HG02678 (cell line): ENCODE measurements around the gene DFFB.

Experiments used
- ATAC-seq: cut with Tn5 transposase; IDR thresholded peaks from one replicate; pipeline ENCODE4 v1.9.1; 2021; ENCODE audit warnings: mild to moderate bottlenecking, moderate library complexity; ENCODE audit not compliant: unreplicated experiment

Gene DFFB

GRCh38 chr1:3923378-3924185 lies 66.3 kb downstream of the DFFB start:
- ATAC-seq = no peak

GRCh38 chr1:3924186-3924824 lies 67.0 kb downstream of the DFFB start:
- no peak for ATAC-seq

GRCh38 chr1:3924825-3925220 lies 67.5 kb downstream of the DFFB start:
- ATAC-seq = no peak

GRCh38 chr1:3925256-3925655 lies 68.0 kb downstream of the DFFB start:
- no peak for ATAC-seq

- ATAC-seq = no peak
These were observed 68.5 kb downstream of the DFFB start for GRCh38 chr1:3925762-3926161.

DNA sequence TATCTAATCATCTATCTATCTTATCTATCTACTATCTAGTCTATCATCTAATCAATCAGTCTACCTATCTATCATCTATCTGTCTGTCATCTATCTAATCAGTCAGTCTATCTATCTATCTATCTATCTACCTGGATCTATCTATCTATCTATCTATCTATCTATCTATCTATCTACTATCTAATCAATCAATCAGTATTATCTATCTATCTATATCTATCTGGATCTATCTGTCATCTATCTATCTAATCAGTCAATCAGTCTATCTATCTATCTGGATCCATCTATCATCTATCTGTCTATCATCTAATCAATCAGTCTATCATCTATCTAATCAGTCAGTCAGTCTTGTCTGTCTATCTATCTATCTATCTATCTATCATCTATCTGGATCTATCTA lies 69.7 kb downstream of the DFFB start:
- no peak for ATAC-seq

GRCh38 chr1:3928586-3928985 lies 71.3 kb downstream of the DFFB start:
- no peak for ATAC-seq

GRCh38 chr1:3929126-3929525 lies 71.8 kb downstream of the DFFB start:
- ATAC-seq = no peak

- ATAC-seq = no peak
These were observed 73.2 kb downstream of the DFFB start for GRCh38 chr1:3930301-3931006.

- no peak for ATAC-seq
These were observed 74.0 kb downstream of the DFFB start for GRCh38 chr1:3931007-3931912.

DNA sequence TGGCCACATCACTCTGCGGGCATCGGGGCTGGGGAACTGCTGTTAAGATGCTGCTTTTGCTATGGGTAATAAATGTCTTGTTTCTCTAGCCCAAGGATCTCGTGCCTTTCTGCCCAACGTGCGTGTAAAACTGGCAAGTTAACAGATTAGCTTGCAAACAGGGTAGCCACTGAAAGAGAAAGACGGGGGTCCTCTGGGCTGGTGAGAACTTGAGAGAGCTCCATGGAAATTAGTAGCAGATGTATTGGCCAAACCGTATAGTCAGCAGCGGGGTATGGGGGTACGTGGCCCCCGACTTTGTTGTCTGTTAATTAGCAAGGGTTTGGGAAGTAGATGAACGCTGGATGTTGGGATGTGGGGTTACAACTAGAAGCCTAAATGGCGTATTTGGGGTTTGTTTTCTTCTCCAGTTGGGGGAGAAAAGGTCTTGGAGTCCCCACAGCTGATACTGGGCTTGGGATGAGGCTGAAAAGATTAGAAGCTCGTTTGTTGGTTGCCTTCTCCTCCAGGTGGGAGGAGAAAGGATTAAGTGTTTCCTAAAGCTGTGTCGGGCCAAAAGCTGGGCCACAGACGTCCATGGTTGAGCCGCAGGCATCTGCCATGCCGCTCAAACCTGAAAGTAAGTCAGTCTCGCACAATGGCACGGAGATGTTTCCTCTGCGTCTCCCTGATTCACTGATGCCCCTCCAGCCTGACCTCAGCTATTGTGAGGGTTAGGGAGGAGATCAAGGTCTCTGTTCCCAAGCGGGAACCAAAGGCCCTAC lies 75.1 kb downstream of the DFFB start:
- ATAC-seq = no peak
